HK-2 (cell line): ENCODE results near the gene DOCK9.
A peak's percentile ranks its signal among the peaks of the same experiment; 100 is the strongest.

ENCODE experiments used
- DNase-seq: peaks from one replicate; pipeline ENCODE4 v3.0.0-alpha.2; 2018; ENCODE audit not compliant: unreplicated experiment

The DOCK9 gene

GRCh38 chr13:98977568-98978265 lies at the start of gene DOCK9:
DOCK9 (minus strand) TSS chr13:98978064; CDS start chr13:98977909, 155 bp downstream.
- DNase-seq, result peak; percentile 40

- DNase-seq, result no peak
Observed at GRCh38 chr13:99027260-99027659, 49.4 kb upstream of the DOCK9 start.

- DNase-seq, result no peak
Observed at GRCh38 chr13:99022941-99023340, 45.1 kb upstream of the DOCK9 start.

- DNase-seq, result no peak
Observed at GRCh38 chr13:99018418-99019180, 40.7 kb upstream of the DOCK9 start.

GRCh38 chr13:99015606-99016490 lies 38.0 kb upstream of the DOCK9 start:
- DNase-seq, result no peak

GRCh38 chr13:99014522-99014921 lies 36.7 kb upstream of the DOCK9 start:
- DNase-seq, result no peak

GRCh38 chr13:99013951-99014350 lies 36.1 kb upstream of the DOCK9 start:
- no peak for DNase-seq

GRCh38 chr13:99012539-99012938 lies 34.7 kb upstream of the DOCK9 start:
- no peak for DNase-seq

- no peak for DNase-seq
Observed at GRCh38 chr13:99009987-99010551, 32.2 kb upstream of the DOCK9 start.

GRCh38 chr13:99008577-99008976 lies 30.7 kb upstream of the DOCK9 start:
- DNase-seq, result no peak

- no peak for DNase-seq
Observed at GRCh38 chr13:99007414-99007986, 29.6 kb upstream of the DOCK9 start.

GRCh38 chr13:99005609-99006008 lies 27.7 kb upstream of the DOCK9 start:
- no peak for DNase-seq

GRCh38 chr13:99004978-99005377 lies 27.1 kb upstream of the DOCK9 start:
- DNase-seq, result no peak

- DNase-seq, result no peak
Observed at GRCh38 chr13:99003851-99004471, 26.1 kb upstream of the DOCK9 start.

- DNase-seq, result no peak
Observed at GRCh38 chr13:99003186-99003585, 25.3 kb upstream of the DOCK9 start.

GRCh38 chr13:99002172-99002710 lies 24.4 kb upstream of the DOCK9 start:
- no peak for DNase-seq

- DNase-seq, result no peak
Observed at GRCh38 chr13:99000137-99000536, 22.3 kb upstream of the DOCK9 start.

- DNase-seq, result no peak
Observed at GRCh38 chr13:98999639-98999952, 21.7 kb upstream of the DOCK9 start.

- peak; percentile 13 for DNase-seq
Observed at GRCh38 chr13:98998831-98999638, 21.2 kb upstream of the DOCK9 start.
